ENCODE measurements around the gene NEDD1. TPM values are rescaled to one million over a fixed set of nuclear protein-coding genes. Genes with fewer than 3 reads are reported as not detected.

Gene NEDD1, protein sequence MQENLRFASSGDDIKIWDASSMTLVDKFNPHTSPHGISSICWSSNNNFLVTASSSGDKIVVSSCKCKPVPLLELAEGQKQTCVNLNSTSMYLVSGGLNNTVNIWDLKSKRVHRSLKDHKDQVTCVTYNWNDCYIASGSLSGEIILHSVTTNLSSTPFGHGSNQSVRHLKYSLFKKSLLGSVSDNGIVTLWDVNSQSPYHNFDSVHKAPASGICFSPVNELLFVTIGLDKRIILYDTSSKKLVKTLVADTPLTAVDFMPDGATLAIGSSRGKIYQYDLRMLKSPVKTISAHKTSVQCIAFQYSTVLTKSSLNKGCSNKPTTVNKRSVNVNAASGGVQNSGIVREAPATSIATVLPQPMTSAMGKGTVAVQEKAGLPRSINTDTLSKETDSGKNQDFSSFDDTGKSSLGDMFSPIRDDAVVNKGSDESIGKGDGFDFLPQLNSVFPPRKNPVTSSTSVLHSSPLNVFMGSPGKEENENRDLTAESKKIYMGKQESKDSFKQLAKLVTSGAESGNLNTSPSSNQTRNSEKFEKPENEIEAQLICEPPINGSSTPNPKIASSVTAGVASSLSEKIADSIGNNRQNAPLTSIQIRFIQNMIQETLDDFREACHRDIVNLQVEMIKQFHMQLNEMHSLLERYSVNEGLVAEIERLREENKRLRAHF
- total RNA-seq = 10 to 100 TPM; 42.0 to 42.3 TPM

DNA sequence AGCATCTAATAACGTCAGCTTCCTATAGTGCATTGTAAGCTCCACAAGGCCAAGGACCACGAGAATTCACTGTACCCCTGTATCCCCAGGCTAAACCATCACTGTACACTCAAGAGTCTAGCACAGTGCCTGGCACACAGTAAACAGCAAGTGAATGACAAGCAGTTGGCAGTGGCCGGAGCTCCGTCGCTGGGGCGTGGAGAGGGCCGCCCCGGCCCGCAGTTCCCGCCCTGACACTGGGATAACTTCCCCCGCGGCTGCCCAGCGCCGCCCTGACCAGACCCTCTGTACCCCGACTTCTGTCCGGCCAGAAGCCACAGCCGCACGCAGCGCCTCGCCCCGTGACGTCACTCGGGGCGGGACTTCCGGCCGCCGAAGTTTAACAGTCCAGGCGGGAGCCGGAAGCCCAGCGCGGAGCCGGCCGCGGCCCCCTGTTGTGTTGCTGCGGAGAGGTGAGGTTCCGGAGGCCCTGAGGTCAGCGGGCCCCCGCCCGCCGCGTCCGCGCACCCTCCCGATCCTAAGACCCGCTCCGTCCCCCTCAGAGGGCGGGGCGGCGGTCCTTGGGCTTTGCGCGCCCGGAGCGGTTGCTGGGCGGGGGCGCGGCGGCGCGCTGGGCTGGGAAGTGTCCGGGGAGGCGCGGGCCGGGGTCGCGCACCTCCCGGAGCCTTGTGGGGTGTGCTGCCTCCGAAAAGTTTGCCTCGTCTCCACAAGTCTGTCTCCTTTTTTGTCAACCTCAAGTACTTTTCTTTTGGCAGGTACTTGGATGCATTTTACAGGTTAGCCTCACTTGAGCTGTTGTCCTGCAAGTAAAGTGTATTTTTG lies at the start of gene NEDD1:
Gene NEDD1 (plus strand): TSS at position 409 of the 822 bp plus-strand sequence. CDS start 2,503 bp downstream, outside the sequence.
- DNase-seq (peak; percentile 92), ATAC-seq (ENCODE audit: low read depth) (peak; percentile 86)
- Mint-ChIP-seq H3K36me3 (peaks cover 16% of the 10 kb centered on the region), H3K27ac (peak within 1 kb of the TSS; percentile 94), H3K4me1 (peaks cover 41% of the 10 kb centered on the region), H3K4me3 (peak within 1 kb of the TSS; percentile 97), H3K27me3 (peaks cover 18% of the 10 kb centered on the region), H3K9me3 (no peaks in the 10 kb centered on the region)
- POLR2A ChIA-PET = interaction anchor here (0.7 to 2.0 kb wide), 4 partner anchors 11 to 1573 kb away, joined by 3 to 11 read pairs (median 5); no protein-coding TSS in a partner anchor

DNA sequence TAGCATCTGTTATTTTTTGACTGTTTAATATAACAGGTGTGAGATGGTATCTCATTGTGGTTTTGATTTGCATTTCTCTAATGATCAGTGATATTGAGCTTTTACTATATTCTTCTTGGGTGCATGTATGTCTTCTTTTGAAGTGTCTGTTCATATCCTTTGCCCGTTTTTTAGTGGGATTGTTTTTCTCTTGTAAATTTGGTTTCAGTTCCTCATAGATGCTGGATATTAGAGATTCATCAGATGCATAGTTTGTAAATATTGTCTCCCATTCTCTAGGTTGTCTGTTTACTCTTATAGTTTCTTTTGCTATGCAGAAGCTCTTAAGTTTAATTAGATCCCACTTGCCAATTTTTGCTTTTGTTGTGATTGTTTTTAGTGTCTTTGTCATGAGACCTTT lies 48.9 kb upstream of the NEDD1 start:
- ATAC-seq (ENCODE audit: low read depth) = no peak
- Mint-ChIP-seq H3K36me3 (no peaks in the 10 kb centered on the region), H3K4me3 (no peak overlapping the region), H3K4me1 (no peaks in the 10 kb centered on the region), H3K27me3 (peaks cover 11% of the 10 kb centered on the region), H3K9me3 (peaks cover 1% of the 10 kb centered on the region), H3K27ac (no peak overlapping the region)
- POLR2A ChIA-PET = no interaction called here
- no peak for DNase-seq

DNA sequence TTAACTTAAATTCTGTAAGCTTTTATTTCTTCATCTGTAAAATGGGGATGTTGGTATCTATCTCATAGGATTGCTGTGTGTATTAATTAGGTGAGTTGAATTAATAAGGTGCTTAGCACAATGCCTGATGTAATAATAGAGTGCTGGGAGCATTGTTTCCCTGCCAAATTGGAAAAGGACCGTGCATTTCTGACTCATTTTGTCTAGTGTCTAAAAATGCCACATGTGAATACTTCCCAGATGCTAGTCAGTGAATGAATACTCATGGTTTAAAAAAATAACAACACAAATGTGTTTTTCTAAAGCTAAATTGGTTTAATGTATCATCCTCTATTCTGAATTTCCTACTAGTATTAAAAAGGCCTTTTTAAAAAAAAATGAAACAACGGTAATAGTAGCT lies 45.4 kb upstream of the NEDD1 start:
- H3K27me3 Mint-ChIP-seq = peaks cover 26% of the 10 kb centered on the region
- DNase-seq = no peak
- no peak for ATAC-seq (ENCODE audit: low read depth)
- POLR2A ChIA-PET = no interaction called here
- no peak overlapping the region for H3K27ac Mint-ChIP-seq
- no peaks in the 10 kb centered on the region for H3K36me3 Mint-ChIP-seq
- H3K4me1 Mint-ChIP-seq = no peaks in the 10 kb centered on the region
- H3K9me3 Mint-ChIP-seq = peaks cover under 1% of the 10 kb centered on the region
- H3K4me3 Mint-ChIP-seq = no peak overlapping the region

DNA sequence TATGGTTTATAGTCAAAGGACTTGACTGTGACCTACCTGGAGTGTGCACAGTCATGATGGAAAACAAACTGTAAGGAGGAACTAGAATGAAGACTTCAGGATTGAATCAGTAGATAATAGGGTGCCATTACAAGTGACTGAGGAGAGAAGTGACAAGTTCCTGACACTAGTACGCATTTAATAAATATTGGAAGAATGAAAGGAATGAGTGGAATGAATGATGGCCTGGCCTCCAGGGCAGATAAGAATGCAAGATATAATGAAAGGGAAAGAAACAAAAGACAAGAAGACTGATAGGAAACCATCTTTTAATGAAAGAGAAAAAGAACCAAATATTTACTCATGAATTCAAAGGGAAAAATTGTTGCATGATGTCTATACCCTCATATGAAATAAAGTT lies 44.7 kb upstream of the NEDD1 start:
- POLR2A ChIA-PET = no interaction called here
- H3K4me3 Mint-ChIP-seq = no peak overlapping the region
- H3K27me3 Mint-ChIP-seq = peaks cover 26% of the 10 kb centered on the region
- H3K27ac Mint-ChIP-seq = no peak overlapping the region
- ATAC-seq (ENCODE audit: low read depth) (no peak), DNase-seq (no peak)
- no peaks in the 10 kb centered on the region for H3K36me3 Mint-ChIP-seq
- no peaks in the 10 kb centered on the region for H3K4me1 Mint-ChIP-seq
- H3K9me3 Mint-ChIP-seq = no peaks in the 10 kb centered on the region

DNA sequence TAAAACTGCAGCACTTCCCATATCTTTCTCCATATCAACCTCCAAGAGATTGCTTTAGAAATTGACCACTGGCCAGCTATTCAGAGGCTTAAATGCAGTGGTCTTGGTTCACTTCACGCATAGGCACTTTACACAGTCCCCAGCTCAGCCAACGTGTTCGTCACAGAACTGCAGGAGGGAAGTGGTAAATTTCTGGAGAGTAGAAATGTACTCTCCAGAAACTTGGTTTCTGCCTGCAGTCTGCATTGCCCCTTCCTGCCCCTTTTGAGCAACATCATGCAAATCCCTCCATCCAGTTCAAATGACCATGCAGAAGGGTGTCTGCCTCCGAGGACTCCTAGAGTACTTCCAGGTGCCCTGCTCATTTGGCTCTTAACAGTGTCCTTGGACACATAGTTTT lies 42.7 kb upstream of the NEDD1 start:
- no peak for DNase-seq
- no peak overlapping the region for H3K27ac Mint-ChIP-seq
- H3K36me3 Mint-ChIP-seq = no peaks in the 10 kb centered on the region
- no peaks in the 10 kb centered on the region for H3K4me1 Mint-ChIP-seq
- H3K4me3 Mint-ChIP-seq = no peak overlapping the region
- ATAC-seq (ENCODE audit: low read depth) = no peak
- H3K27me3 Mint-ChIP-seq = peaks cover 24% of the 10 kb centered on the region
- H3K9me3 Mint-ChIP-seq = no peaks in the 10 kb centered on the region
- POLR2A ChIA-PET = no interaction called here

DNA sequence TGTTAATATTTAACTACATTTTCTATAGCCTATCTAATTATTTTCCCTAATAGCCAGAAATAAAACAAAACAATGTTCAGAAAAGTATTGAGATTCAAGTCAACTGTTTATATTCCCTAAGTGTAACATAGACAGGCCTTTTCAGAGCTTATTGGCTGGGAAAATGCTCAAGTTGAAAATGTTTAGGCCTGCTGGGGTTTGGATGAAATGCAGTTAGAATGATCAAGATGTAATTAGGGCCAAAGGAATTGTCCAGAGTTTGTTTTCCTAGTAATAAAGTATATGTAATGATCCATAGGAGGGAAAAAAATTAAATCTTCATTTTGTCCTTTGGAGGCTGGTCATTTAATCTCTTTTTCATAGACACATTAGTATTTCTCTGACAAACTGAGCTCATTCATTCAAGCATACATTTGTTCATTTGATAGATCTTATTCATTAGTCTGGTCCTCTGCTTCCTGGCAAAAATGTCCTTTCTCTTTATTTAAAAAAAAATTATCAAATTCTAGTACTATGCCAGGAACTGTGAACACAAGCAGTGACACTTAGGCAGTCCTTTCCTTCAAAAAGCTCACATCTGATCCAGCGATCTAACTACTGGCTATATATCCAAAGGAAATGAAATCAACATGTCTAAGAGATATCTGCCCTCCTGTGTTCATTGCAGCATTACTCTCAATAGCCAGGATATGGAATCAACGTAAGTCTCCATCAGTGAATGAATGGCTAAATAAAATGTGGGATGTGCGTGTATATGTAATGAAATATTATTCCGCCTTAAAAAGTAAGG lies 40.1 kb upstream of the NEDD1 start:
- H3K9me3 Mint-ChIP-seq = no peaks in the 10 kb centered on the region

DNA sequence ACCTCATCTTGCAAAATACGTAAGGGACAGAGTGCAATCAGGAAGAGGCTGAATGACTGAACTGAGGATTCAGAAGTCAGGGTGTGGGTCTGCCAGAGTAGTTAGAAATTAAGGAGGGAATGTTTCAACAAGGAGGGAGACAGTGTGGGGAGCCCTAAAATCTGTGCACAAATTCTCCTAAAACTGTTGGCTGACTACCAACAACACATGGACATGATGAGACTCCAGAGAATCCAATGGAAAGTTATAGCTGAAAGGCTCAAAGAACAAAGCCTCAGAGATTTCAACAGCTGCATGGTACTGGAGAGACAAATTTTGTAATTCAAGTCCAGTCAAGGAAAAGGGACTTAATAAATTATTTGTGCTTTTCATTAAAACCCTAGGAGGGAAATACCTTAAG lies 36.1 kb upstream of the NEDD1 start:
- peaks cover 15% of the 10 kb centered on the region for H3K27me3 Mint-ChIP-seq
- POLR2A ChIA-PET = no interaction called here
- H3K36me3 Mint-ChIP-seq = no peaks in the 10 kb centered on the region
- H3K4me3 Mint-ChIP-seq = no peak overlapping the region
- no peak for ATAC-seq (ENCODE audit: low read depth)
- no peaks in the 10 kb centered on the region for H3K4me1 Mint-ChIP-seq
- no peak overlapping the region for H3K27ac Mint-ChIP-seq
- no peak for DNase-seq
- H3K9me3 Mint-ChIP-seq = no peaks in the 10 kb centered on the region

More for the DNA sequence above, 40.1 kb upstream of the NEDD1 start:
- DNase-seq = no peak
- Mint-ChIP-seq H3K27me3 (peaks cover 33% of the 10 kb centered on the region), H3K4me1 (no peaks in the 10 kb centered on the region), H3K36me3 (no peaks in the 10 kb centered on the region), H3K27ac (no peak overlapping the region), H3K4me3 (no peak overlapping the region)
- ATAC-seq (ENCODE audit: low read depth) = no peak
- POLR2A ChIA-PET = no interaction called here

DNA sequence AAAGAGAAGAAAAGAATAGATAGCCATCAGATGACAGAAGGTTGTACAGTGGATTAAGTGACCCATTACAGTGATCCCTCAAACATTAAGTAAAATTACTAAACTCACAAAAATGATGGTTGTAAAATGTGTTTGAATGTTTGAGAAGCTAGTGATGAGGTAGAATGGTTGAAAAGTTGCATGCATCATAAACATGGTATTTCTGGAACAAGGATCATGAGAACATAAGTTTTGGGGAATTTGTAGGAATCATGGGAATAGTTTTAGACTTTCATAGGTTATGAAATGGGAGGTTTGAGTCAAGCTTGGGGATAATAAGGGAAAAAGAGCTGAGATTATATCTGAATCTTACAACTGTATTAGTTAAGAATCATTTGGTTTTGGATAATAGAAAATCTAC lies 34.1 kb upstream of the NEDD1 start:
- Mint-ChIP-seq H3K9me3 (no peaks in the 10 kb centered on the region), H3K27ac (no peak overlapping the region), H3K4me3 (no peak overlapping the region), H3K4me1 (no peaks in the 10 kb centered on the region), H3K36me3 (no peaks in the 10 kb centered on the region), H3K27me3 (peaks cover 18% of the 10 kb centered on the region)
- ATAC-seq (ENCODE audit: low read depth) = no peak
- POLR2A ChIA-PET = no interaction called here
- DNase-seq = no peak

DNA sequence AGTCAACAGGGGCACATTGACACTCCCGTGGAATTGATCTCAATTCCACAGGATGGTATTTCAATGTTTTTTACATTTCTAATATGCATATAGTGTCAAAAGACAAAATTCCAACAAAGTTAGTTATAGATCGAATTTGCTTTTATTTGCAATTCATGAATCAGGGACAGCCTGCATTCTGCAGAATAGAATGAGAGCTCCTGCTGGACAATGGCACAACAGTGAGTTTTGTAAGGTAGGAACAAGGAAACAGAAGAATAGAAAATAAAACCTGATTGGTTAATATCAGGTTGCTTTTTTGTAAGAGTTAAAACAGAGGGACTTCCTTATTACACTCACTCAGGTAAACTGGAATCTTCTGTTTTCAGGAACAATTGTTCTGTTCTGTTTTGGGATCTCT lies 32.8 kb upstream of the NEDD1 start:
- H3K27ac Mint-ChIP-seq = no peak overlapping the region
- no peak overlapping the region for H3K4me3 Mint-ChIP-seq
- H3K9me3 Mint-ChIP-seq = no peaks in the 10 kb centered on the region

DNA sequence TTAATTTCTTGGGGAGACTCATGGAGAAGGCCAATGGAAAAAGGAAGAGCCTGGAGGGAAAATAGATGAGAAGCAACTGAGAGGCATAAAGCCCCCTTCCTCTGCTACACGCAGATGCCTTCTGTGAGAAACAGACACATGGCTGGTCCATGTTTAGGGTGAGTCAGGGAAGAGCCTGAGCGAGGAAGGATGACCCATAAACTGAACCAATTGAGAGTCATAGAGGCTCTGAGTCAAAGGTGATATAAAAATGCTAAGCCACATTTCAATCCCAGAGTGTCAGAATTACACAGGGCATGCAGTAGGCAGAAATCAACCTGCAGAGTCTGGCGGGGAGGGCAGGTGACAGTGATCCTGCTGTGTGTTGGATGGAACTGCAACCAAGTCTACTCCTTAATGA lies 30.1 kb upstream of the NEDD1 start:
- Mint-ChIP-seq H3K27me3 (peaks cover 9% of the 10 kb centered on the region), H3K9me3 (no peaks in the 10 kb centered on the region)

More for the DNA sequence above, 32.8 kb upstream of the NEDD1 start:
- H3K36me3 Mint-ChIP-seq = no peaks in the 10 kb centered on the region
- H3K27me3 Mint-ChIP-seq = peaks cover 16% of the 10 kb centered on the region
- DNase-seq = no peak
- POLR2A ChIA-PET = no interaction called here
- ATAC-seq (ENCODE audit: low read depth) = no peak
- no peaks in the 10 kb centered on the region for H3K4me1 Mint-ChIP-seq

DNA sequence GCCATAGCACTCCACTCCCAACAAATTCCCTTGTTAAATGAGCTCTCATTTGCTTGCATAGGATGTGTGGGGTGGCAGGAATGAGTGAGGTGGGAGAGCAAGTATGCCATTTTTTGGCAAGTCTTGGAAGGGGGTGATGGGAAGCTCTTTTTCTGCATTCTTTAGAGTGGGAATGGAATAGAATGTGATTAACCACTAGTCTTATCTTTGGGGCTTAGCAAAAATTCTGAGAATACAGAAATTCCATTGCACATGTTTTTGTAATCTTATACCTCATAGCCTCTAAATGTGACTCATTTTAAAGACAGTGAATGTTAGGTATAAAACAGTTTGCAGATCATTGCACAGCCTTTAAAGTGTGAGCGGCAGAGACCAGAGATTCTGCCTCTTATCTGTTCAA lies 28.4 kb upstream of the NEDD1 start:
- no peak for ATAC-seq (ENCODE audit: low read depth)
- no peak overlapping the region for H3K27ac Mint-ChIP-seq
- DNase-seq = no peak
- H3K27me3 Mint-ChIP-seq = peaks cover 7% of the 10 kb centered on the region
- no peaks in the 10 kb centered on the region for H3K9me3 Mint-ChIP-seq
- POLR2A ChIA-PET = no interaction called here
- no peaks in the 10 kb centered on the region for H3K4me1 Mint-ChIP-seq
- no peaks in the 10 kb centered on the region for H3K36me3 Mint-ChIP-seq
- H3K4me3 Mint-ChIP-seq = no peak overlapping the region

More for the DNA sequence above, 30.1 kb upstream of the NEDD1 start:
- no peak overlapping the region for H3K4me3 Mint-ChIP-seq
- H3K27ac Mint-ChIP-seq = no peak overlapping the region
- H3K4me1 Mint-ChIP-seq = no peaks in the 10 kb centered on the region
- no peak for ATAC-seq (ENCODE audit: low read depth)
- POLR2A ChIA-PET = no interaction called here
- H3K36me3 Mint-ChIP-seq = no peaks in the 10 kb centered on the region
- no peak for DNase-seq

DNA sequence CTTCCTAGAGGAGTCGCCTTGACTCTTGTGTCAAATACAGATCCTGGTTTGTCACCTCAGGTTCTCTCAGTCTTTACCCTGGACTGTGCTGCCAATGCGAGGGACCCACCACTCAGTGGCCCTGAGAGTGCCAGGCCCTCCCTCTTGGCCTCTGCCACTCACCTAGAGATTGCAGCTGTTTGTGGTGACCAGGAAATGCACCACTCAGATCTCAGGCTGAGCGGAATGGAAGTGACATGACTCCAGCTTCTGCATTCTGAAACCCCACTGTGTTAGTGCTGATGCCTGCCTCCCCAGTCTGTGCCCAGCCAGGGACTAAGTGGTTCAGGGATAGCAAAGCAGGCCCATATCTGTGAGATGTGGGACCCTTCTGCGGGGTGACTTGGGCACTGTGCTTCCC lies 27.8 kb upstream of the NEDD1 start:
- DNase-seq = no peak
- no peaks in the 10 kb centered on the region for H3K9me3 Mint-ChIP-seq
- H3K36me3 Mint-ChIP-seq = no peaks in the 10 kb centered on the region
- POLR2A ChIA-PET = no interaction called here
- H3K27me3 Mint-ChIP-seq = peaks cover 7% of the 10 kb centered on the region
- H3K4me3 Mint-ChIP-seq = no peak overlapping the region
- no peak overlapping the region for H3K27ac Mint-ChIP-seq
- ATAC-seq (ENCODE audit: low read depth) = no peak
- no peaks in the 10 kb centered on the region for H3K4me1 Mint-ChIP-seq

DNA sequence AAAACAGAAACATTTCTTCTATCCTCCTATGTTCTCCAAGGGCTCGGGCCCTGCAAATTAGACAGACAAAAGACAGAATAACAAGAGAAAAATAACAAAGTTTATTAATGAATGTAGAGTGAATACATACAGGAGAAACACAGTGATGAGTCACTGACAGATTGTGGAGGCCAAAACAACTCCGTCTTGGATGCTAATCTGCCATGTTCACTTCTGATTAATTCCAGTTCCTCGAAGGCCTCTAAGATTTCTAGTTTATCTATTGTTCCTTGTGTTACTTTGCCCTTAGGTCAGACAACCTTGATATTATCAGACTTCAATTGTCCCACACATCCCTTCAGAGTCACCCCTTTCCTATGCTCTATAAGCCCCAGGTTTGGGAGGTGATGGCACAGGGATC lies 26.8 kb upstream of the NEDD1 start:
- Mint-ChIP-seq H3K27ac (no peak overlapping the region), H3K9me3 (no peaks in the 10 kb centered on the region), H3K36me3 (no peaks in the 10 kb centered on the region), H3K4me1 (no peaks in the 10 kb centered on the region), H3K4me3 (no peak overlapping the region), H3K27me3 (peaks cover 10% of the 10 kb centered on the region)
- ATAC-seq (ENCODE audit: low read depth) = no peak
- POLR2A ChIA-PET = no interaction called here
- DNase-seq = no peak
